DND-41 (cell line): Measurements from ENCODE around the gene CLIC6.
"Not testable (repeated sequence)": the region's sequence is repeated elsewhere in the genome, so short reads cannot be mapped to it uniquely, and the experiment has no call there.

Experiments used
- CTCF ChIP-seq: IDR thresholded peaks from 2 replicates; pipeline ENCODE4 v1.5.1; 2012; ENCODE audit warnings: borderline replicate concordance, low read length, moderate library complexity, mild to moderate bottlenecking; ENCODE audit not compliant: poor library complexity, severe bottlenecking; ENCODE audit errors: extremely low read depth
- EZH2 ChIP-seq: IDR thresholded peaks from 3 replicates; pipeline ENCODE4 v1.6.1; 2012; ENCODE audit warnings: borderline replicate concordance, low read depth, mild to moderate bottlenecking, moderate library complexity, low read length, inconsistent platforms; ENCODE audit not compliant: severe bottlenecking

GRCh38 chr21:34718529-34718928 is 49.7 kb downstream of the CLIC6 start:
- not testable (repeated sequence) for TF ChIP-seq EZH2, CTCF
